ENCODE measurements around the gene CDH13. TPM values are rescaled to one million over a fixed set of nuclear protein-coding genes. Genes with fewer than 3 reads are reported as not detected.

CDH13 gene
- total and polyA plus RNA-seq, 9 of the 15 experiments (the other 6 are each of a cell fraction or from before 2014, with no cell fraction given): 0.03 TPM; not detected in 8

GRCh38 chr16:82999711-83000110 lies 372.9 kb downstream of the CDH13 start (continued):
- TF ChIP-seq MGA (IDR thresholded peaks at IDR 0.05) (no peak), POLR3A (IDR thresholded peaks at IDR 0.05; ENCODE audit: borderline replicate concordance, extremely low read depth, insufficient read depth, insufficient read length) (no peak), KLF13 (tag; IDR thresholded peaks at IDR 0.05; ENCODE audit: borderline replicate concordance, low read depth) (no peak), LCOR (CRISPR knock-in tag; IDR thresholded peaks at IDR 0.05) (no peak), ZNF592 (IDR thresholded peaks at IDR 0.05) (no peak), PTTG1 (tag; IDR thresholded peaks at IDR 0.05; ENCODE audit: low read depth) (no peak), FOXJ3 (CRISPR knock-in tag; IDR thresholded peaks at IDR 0.05) (no peak), ETV1 (tag; conservative IDR thresholded peaks at IDR 0.05; ENCODE audit: low read depth) (no peak), MBD2 (IDR thresholded peaks at IDR 0.05; ENCODE audit: borderline replicate concordance, low read depth) (no peak), PHF21A (IDR thresholded peaks at IDR 0.05; ENCODE audit: borderline replicate concordance, low read depth) (no peak), PPARD (CRISPR knock-in tag; IDR thresholded peaks at IDR 0.05) (no peak), NFYB (IDR thresholded peaks at IDR 0.05; ENCODE audit: extremely low read depth, insufficient read length) (no peak)

Measured in K562 (cell line).